Lung (tissue), 12 donors: ENCODE measurements around the gene ZNF584. TPM values are rescaled to one million over a fixed set of nuclear protein-coding genes. Genes with fewer than 3 reads are reported as not detected.

Experiments
- ATAC-seq: fragments of 200-7000 bp; cut with Tn5 transposase; one replicate; pipeline ENCODE4 v1.9.1; 2020; ENCODE audit warnings: moderate number of reproducible peaks; ENCODE audit not compliant: insufficient read depth, low FRiP score
- DNase-seq, 3 donors: peaks; one replicate each; pipeline ENCODE4 v3.0.0-alpha.2; 2013 to 2017
- H3K27ac ChIP-seq, 2 donors: one replicate each; pipeline ENCODE4 v1.5.1; 2013; ENCODE audit warnings: mild to moderate bottlenecking in 2 of 2, moderate library complexity in 2 of 2, control low read depth in 1 of 2, inconsistent platforms in 1 of 2, low read depth in 1 of 2, low read length in 1 of 2
- H3K27me3 ChIP-seq, 3 donors: one replicate each; pipeline ENCODE4 v1.5.1; 2013; ENCODE audit warnings: low read length in 2 of 3; ENCODE audit not compliant: control insufficient read depth in 3 of 3, insufficient read depth in 3 of 3
- H3K36me3 ChIP-seq, 4 donors: one replicate each; pipeline ENCODE4 v1.5.1; 2013; ENCODE audit warnings: low read length in 4 of 4, mild to moderate bottlenecking in 1 of 4, moderate library complexity in 1 of 4; ENCODE audit not compliant: control insufficient read depth in 4 of 4, insufficient read depth in 4 of 4
- H3K4me1 ChIP-seq, 5 donors: one replicate each; pipeline ENCODE4 v1.5.1; 2013; ENCODE audit warnings: low read length in 5 of 5, mild to moderate bottlenecking in 2 of 5, moderate library complexity in 1 of 5; ENCODE audit not compliant: control insufficient read depth in 5 of 5, insufficient read depth in 5 of 5
- H3K4me3 ChIP-seq: one replicate; pipeline ENCODE4 v1.5.1; 2013; ENCODE audit warnings: mild to moderate bottlenecking, control low read depth, moderate library complexity
- H3K9ac ChIP-seq, 2 donors: one replicate each; pipeline ENCODE4 v1.5.1; 2013; ENCODE audit warnings: low read length in 2 of 2, control low read depth in 1 of 2; ENCODE audit not compliant: insufficient read depth in 1 of 2
- H3K9me3 ChIP-seq, 4 donors: one replicate each; pipeline ENCODE4 v1.5.1; 2013; ENCODE audit warnings: low read length in 3 of 4, mild to moderate bottlenecking in 1 of 4, moderate library complexity in 1 of 4; ENCODE audit not compliant: control insufficient read depth in 4 of 4, insufficient read depth in 3 of 4
- CTCF ChIP-seq: IDR thresholded peaks from 2 replicates; pipeline ENCODE4 v1.5.1; 2012; ENCODE audit warnings: mild to moderate bottlenecking; ENCODE audit errors: control extremely low read depth, extremely low read depth
- WGBS, 2 donors: extraction: QIAGEN DNeasy Blood & Tissue Kit; methylation state at CpG; one replicate each; pipeline ENCODE4 v1.1.7; 2013; 5-methylcytosine and 5-hydroxymethylcytosine counted together
- polyA plus RNA-seq, 2 donors: library from polyadenylated mRNA; stranded (reverse); fragments of 200-250 nt; gene quantifications; one replicate each; pipeline ENCODE4 v1.2.1, GENCODE V29; 2013
- total RNA-seq, 2 donors: library from RNA; depleted of rRNA in 1 of 2; stranded (reverse); fragments of >200 nt in 1 of 2; gene quantifications; one replicate each; pipeline ENCODE4 v1.2.1, GENCODE V29; 2014 to 2021
- donor health status: control.
- donor health status: control.
- donor health status: Bipolar disorder and iron deficiency.
- donor health status: healthy.
- donor health status: DM: yes; HTN: yes; CAD: no.

The ZNF584 gene
- total and polyA plus RNA-seq, 4 donors: 6.0 to 16.9 (median 13.8) TPM

GRCh38 chr19:58364146-58364545 is 44.3 kb upstream of the ZNF584 start:
- Histone ChIP-seq H3K27me3 (no peaks in the 10 kb centered on the region), H3K4me3 (no peak overlapping the region), H3K9me3 (peaks cover 0 to 2% (median 0%) of the 10 kb centered on the region in 4 donors), H3K9ac (no peak overlapping the region), H3K4me1 (peaks cover 0 to 9% (median 0%) of the 10 kb centered on the region in 5 donors), H3K36me3 (peaks cover 0 to 2% (median 0%) of the 10 kb centered on the region in 4 donors), H3K27ac (no peak overlapping the region)
- 29 to 69% methylated on average over 5 of the region's 5 CpGs for WGBS, 2 donors
- no peak for ATAC-seq
- DNase-seq: no peak
- TF ChIP-seq CTCF: no peak

GRCh38 chr19:58366585-58367430 is 41.6 kb upstream of the ZNF584 start:
- Histone ChIP-seq H3K4me1 (peaks cover 0 to 3% (median 0%) of the 10 kb centered on the region in 5 donors), H3K36me3 (peaks cover 0 to 5% (median 0%) of the 10 kb centered on the region in 4 donors), H3K9me3 (peaks cover 0 to 3% (median 0%) of the 10 kb centered on the region in 4 donors), H3K4me3 (no peak overlapping the region), H3K27ac (no peak overlapping the region), H3K9ac (no peak overlapping the region), H3K27me3 (no peaks in the 10 kb centered on the region)
- DNase-seq (no peak), ATAC-seq (no peak)
- no peak for TF ChIP-seq CTCF
- WGBS, 2 donors: 93% methylated on average over 32 of the region's 32 CpGs

GRCh38 chr19:58367698-58368454 is 40.6 kb upstream of the ZNF584 start:
- TF ChIP-seq CTCF: no peak
- Histone ChIP-seq H3K27me3 (no peaks in the 10 kb centered on the region), H3K4me1 (peaks cover 0 to under 1% (median 0%) of the 10 kb centered on the region in 5 donors), H3K9ac (no peak overlapping the region), H3K36me3 (peaks cover 0 to 5% (median 0%) of the 10 kb centered on the region in 4 donors), H3K27ac (no peak overlapping the region), H3K9me3 (peaks cover 0 to 2% (median 0%) of the 10 kb centered on the region in 4 donors), H3K4me3 (no peak overlapping the region)
- DNase-seq: no peak
- no peak for ATAC-seq
- 63 to 69% methylated on average over 96 to 106 of the region's 106 CpGs for WGBS, 2 donors
